ENCODE data around the gene KCTD7.
A peak's percentile ranks its signal among the peaks of the same experiment; 100 is the strongest.
"Not testable (repeated sequence)": the region's sequence is repeated elsewhere in the genome, so short reads cannot be mapped to it uniquely, and the experiment has no call there.

The KCTD7 gene

GRCh38 chr7:66619341-66619948 lies 9.2 kb upstream of the KCTD7 start:
- DNase-seq: not testable (repeated sequence)

DNA sequence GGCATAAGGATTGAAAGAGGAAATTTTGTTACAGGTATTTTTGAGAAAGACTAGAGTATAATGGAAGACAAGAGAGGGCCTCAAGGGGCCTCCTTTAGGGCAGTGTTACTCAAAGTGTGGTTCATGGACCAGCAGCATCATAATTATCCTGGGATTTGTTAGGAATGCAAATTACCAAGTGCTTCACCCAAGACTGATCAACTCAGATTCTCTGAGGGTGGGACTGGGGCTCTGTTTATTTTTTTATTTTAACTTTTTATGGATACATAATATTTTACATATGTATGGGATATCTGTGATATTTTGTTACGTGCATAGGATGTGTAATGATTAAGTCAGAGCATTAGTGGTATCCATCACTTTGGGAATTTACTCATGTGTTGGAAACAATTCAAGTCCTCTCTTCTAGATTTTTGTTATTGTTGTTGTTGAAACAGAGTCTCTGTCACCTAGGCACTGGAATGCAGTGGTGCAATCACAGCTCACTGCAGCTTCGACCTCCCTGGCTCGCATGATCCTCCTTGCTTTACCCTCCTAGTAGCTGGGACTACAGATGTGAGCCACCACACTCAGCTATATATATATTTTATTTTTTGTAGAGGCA lies 2.2 kb upstream of the KCTD7 start:
- no peak for DNase-seq

DNA sequence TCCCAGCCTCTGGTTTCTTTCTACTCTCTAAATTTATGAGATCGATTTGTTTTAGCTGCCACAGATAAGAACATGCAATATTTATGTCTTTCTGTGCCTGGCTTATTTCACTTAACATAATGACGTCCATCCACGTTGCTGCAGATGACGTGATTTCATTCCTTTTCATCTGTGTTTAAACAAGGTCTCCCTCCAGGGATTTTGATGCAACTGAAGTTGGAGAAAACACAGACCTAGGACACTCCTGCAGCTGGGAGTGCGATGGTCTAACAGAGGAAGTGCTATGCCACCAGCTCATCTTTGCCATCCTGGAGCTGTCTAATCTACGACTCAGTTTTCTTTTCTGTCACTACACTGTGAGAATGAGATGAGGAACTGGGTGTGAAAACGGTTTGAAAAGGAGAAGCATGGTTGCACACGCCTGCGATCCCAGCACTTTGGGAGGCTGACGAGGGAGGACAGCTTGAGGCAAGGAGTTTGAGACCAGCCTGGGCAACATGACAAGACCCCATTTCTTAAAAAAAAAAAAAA lies 1.5 kb upstream of the KCTD7 start:
- DNase-seq: no peak

DNA sequence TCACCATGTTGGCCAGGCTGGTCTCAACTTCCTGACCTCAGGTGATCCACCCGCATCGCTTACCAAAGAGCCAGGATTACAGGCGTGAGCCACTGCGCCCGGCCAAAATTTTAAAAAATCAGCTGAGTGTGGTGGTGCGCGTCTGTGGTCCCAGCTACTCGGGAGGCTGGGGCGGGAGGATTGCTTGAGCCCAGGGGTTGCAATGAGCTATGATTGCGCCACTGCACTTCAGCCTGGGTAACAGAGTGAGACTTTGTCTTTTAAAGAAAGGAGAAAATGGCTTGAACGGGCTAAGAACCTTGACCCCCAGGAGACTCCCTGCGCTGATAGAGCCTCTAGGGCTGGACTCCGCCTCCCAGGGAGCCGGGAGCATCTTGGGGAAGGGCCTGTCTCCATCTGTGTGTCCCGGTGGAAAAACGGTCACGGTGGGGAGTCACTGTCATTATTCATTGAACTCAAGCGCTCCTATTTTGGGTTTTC lies 760 bp upstream of the KCTD7 start:
- DNase-seq: no peak

DNA sequence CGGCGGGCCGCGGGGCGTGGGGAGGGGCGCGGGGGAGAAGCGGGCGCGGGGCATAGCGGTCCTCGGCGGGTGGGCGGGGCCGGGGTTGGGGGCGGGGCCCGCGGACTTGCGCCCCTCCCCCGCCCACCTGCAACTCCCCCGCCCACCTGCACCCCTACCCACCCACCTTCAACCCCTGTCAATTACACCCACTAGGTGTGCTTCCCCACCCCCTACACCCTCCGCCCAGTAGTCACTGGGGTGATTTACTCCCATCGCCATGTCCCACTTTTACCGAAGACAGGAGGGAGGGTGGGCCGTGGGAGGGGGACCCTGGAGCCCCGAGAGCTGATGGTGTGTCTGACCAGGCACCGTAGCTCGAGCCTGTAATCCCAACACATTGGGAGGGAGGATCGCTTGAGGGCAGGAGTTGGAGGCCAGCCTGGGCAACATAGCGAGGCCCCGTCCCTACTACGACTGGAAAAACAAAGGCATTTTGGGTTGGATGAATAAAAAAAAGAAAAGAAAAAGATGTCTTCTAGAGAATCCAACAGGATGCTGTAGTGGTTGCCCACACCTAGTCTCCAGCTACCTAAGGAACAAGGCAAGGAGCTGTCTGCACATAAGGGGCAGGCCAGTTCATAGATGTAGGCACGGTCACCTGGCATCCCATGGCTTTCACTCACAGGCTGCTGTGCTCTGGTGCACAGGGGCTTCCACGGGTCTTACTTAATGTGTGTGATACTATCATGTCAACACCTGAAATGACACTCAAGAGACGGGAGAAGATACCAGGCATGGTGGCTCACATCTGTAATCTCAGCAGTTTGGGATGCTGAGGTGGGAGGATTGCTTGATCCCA lies 761 bp downstream of the KCTD7 start:
- peak; percentile 31 for DNase-seq

GRCh38 chr7:66630531-66630930 lies 1.9 kb downstream of the KCTD7 start:
- no peak for DNase-seq

- no peak for DNase-seq
These were observed 2.8 kb downstream of the KCTD7 start for GRCh38 chr7:66631471-66631870.

DNA sequence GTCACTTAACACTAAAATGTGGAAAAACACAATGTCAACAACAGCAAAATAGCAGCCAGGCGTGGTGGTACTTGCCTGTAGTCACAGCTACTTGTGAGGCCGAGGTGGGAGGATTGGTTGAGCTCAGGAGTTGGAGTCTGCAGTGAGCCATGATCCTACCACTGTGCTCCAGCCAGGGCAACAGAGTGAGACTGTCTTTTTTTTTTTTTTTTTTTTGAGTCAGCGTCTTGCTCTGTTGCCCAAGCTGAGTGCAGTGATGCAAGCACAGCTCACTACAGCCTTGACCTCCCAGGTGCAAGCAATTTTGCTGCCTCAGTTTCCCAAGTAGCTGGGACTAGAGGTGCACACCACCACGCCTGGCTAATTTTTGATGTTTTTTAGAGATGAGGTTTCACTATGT lies 6.1 kb downstream of the KCTD7 start:
- no peak for DNase-seq

- not testable (repeated sequence) for DNase-seq
These were observed 6.8 kb downstream of the KCTD7 start for GRCh38 chr7:66635322-66635981.

DNA sequence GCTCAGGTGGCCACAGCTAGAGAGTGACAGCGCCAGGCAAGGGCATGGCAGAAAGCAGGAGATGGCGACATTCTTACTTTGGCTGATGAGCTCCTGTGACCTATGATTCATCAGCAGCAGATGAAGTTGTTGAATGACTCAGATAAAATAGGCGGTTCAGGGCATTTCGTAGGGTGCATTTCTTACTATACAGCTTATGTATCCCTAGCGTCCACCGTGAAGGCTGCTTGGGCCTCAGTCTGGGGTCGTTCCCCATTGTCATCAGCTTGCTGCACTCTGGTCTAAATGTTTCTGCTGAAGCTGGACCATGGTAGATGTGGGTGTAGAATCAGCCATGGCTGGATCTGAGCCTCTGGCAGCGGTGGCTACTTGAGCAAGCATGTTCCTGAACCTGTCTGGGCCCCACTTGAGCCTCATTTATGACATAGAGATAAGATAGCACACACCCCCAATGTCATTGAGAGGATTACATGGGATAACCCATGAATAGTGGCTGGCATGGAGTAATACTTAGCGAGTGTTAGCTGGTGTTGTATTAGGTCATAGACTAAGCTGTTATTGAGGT lies 7.4 kb downstream of the KCTD7 start:
- DNase-seq: not testable (repeated sequence)

- DNase-seq: no peak
These were observed 9.8 kb downstream of the KCTD7 start for GRCh38 chr7:66638309-66639099.

GRCh38 chr7:66639773-66640172 lies 11.1 kb downstream of the KCTD7 start:
- DNase-seq: no peak

DNA sequence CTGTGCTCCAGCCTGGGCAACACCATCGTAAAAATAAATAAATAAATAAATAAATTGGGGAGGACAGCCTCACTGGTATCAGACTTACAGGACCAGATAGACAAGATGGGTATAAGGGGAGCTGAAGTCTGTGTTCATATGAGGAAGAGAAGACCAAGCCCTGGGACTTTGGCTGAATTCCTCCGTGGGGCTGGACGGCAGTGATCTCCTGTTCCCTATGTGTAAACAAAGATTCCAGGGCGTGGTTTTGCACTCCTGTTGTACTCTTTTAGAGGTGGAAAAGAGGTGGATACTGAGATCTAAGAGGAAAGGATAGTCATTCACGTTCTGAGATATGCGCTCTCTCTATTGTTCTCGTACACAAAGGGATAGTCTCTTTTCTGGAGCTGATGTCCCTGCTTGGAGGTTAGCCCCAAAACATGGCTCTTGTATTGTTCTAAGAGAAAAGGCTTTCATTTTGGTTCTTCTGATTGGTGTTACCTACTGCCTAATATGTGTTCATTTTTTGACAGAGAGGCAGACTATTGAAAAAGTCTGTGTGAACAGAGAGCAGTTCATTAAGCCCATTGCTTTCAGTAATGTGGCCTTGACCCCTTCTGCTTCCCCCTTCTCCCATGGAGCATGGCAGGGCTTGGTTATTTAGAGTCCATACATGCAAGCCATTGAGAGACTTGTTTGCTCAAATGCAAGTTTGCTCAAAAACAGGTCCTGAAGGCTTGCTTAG lies 12.3 kb downstream of the KCTD7 start:
- DNase-seq: no peak

GRCh38 chr7:66641526-66641871 lies 12.8 kb downstream of the KCTD7 start:
- DNase-seq: no peak

DNA sequence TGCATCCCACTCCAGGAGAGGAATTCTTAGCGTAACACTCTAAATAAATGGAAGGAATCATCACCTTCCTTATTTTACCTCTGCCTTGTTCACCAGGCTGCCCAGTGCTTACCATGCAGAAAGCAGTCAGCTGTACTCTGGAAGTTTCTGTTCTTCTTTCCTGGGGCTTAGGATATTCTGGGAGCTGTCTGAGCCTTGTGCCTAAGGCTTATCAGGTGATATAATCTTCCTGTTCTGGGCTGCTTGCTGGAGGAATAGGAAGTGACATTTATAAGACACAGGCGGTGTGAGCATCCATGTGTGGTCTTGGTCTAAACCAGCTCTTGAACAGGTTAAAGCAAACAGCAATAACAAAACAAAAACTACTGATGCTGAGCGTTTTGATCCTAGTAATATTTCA lies 13.5 kb downstream of the KCTD7 start:
- no peak for DNase-seq

DNA sequence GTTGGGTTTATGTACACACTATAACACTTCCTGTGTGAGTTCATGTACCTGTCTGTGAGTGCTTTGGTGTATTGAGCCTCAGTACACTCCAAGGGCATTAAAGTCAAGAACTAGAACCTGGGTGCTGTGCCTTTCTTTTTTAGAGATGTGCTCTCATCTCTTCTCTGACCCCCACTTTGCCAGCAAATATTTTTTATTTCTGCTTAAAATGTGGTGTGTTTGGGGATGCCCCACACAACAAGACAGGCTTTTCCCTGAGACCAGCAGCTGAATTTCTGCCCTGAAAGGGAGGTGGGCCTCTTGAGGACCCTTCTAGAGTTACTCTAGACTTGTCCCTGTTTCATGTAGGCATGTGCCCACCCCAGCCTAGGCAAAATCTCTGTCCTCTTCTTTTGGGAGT lies 14.3 kb downstream of the KCTD7 start:
- no peak for DNase-seq

DNA sequence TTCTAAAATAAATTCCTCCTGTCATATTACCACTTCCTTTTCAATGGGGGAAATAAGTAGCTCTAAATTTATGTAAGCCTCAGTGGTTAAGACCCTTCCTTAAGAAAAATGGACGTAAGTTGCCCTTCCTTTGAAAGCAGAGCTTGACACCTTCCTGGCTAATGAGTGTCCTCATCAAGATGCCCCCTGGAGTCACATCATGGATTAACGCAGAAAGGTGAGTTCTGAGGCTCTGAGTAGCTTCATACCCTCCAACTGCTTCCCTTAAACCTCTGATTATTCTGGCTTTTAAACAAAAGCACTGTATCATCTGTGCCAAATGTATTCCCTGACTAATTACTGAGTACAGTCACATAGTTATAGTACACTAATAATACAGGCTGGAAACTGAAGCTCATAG lies 14.7 kb downstream of the KCTD7 start:
- DNase-seq: no peak

- DNase-seq: not testable (repeated sequence)
These were observed 22.3 kb downstream of the KCTD7 start for GRCh38 chr7:66651026-66651425.

- DNase-seq: not testable (repeated sequence)
These were observed 25.1 kb downstream of the KCTD7 start for GRCh38 chr7:66653719-66654274.

- peak; percentile 97 for DNase-seq
These were observed 25.8 kb downstream of the KCTD7 start for GRCh38 chr7:66654275-66655112.

Measured in activated CD8-positive, alpha-beta memory T cell treated with anti-CD3 and anti-CD28 coated beads, Interleukin-2, amount 50 U/mL, for 4 hours (primary cell).